ENCODE data around the gene CAB39. TPM values are rescaled to one million over a fixed set of nuclear protein-coding genes. Genes with fewer than 3 reads are reported as not detected.

Gene CAB39
- total RNA-seq, 1 experiment from 2014 or later = 91.7 TPM

GRCh38 chr2:230759481-230760167, 47.0 kb downstream of the CAB39 start:
- peak overlapping the region; percentile 93 for H3K27ac Mint-ChIP-seq (ENCODE audit: low read depth, unreplicated experiment)
- intact Hi-C loops (cut with micrococcal nuclease) = no loop called here
- H3K27me3 Mint-ChIP-seq (ENCODE audit: insufficient read depth, unreplicated experiment) = no peaks in the 10 kb centered on the region

GRCh38 chr2:230761704-230762103, 49.1 kb downstream of the CAB39 start:
- POLR2A ChIA-PET = interaction anchor here (0.9 to 2.2 kb wide), 6 partner anchors 10 to 36 kb away, joined by 3 to 11 read pairs (median 6); no protein-coding TSS in a partner anchor
- TF ChIP-seq CTCF (IDR thresholded peaks at IDR 0.05; ENCODE audit: unreplicated experiment) = no peak
- no TSS peak for BruUV-seq (replicated peaks)
- peaks cover 47% of the 10 kb centered on the region for H3K36me3 Mint-ChIP-seq (ENCODE audit: insufficient read depth, unreplicated experiment)
- no peaks in the 10 kb centered on the region for H3K27me3 Mint-ChIP-seq (ENCODE audit: insufficient read depth, unreplicated experiment)
- H3K4me1 Mint-ChIP-seq (ENCODE audit: insufficient read depth, unreplicated experiment) = peaks cover 25% of the 10 kb centered on the region
- CTCF ChIA-PET = interaction anchor here (0.6 to 2.3 kb wide), 7 partner anchors 11 to 1483 kb away, joined by 3 to 13 read pairs (median 3); no protein-coding TSS in a partner anchor
- intact Hi-C loops (cut with micrococcal nuclease) = no loop called here
- no peak for DNase-seq (ENCODE audit: unreplicated experiment)
- H3K9me3 Mint-ChIP-seq (ENCODE audit: unreplicated experiment) = no peaks in the 10 kb centered on the region
- no peak overlapping the region for H3K27ac Mint-ChIP-seq (ENCODE audit: low read depth, unreplicated experiment)
- no peak overlapping the region for H3K4me3 Mint-ChIP-seq (ENCODE audit: unreplicated experiment)

More at GRCh38 chr2:230759481-230760167, 47.0 kb downstream of the CAB39 start:
- ChIA-PET POLR2A (interaction anchor here (0.5 to 2.5 kb wide), 9 partner anchors 9 to 46 kb away, joined by 3 to 7 read pairs (median 4); no protein-coding TSS in a partner anchor), CTCF (interaction anchor here (0.6 to 1.8 kb wide), 2 partner anchors 8 to 65 kb away, joined by 3 to 6 read pairs; no protein-coding TSS in a partner anchor)
- no peak for DNase-seq (ENCODE audit: unreplicated experiment)
- Mint-ChIP-seq H3K4me3 (ENCODE audit: unreplicated experiment) (peak overlapping the region; percentile 45), H3K9me3 (ENCODE audit: unreplicated experiment) (no peaks in the 10 kb centered on the region), H3K36me3 (ENCODE audit: insufficient read depth, unreplicated experiment) (peaks cover 31% of the 10 kb centered on the region), H3K4me1 (ENCODE audit: insufficient read depth, unreplicated experiment) (peaks cover 29% of the 10 kb centered on the region)
- no TSS peak for BruUV-seq (replicated peaks)
- no peak for TF ChIP-seq CTCF (IDR thresholded peaks at IDR 0.05; ENCODE audit: unreplicated experiment)

GRCh38 chr2:230762317-230762896, 49.8 kb downstream of the CAB39 start:
- POLR2A ChIA-PET = interaction anchor here (0.9 to 2.2 kb wide), 7 partner anchors 10 to 48 kb away, joined by 3 to 11 read pairs (median 5); no protein-coding TSS in a partner anchor
- Mint-ChIP-seq H3K36me3 (ENCODE audit: insufficient read depth, unreplicated experiment) (peaks cover 54% of the 10 kb centered on the region), H3K9me3 (ENCODE audit: unreplicated experiment) (no peaks in the 10 kb centered on the region), H3K4me3 (ENCODE audit: unreplicated experiment) (no peak overlapping the region), H3K4me1 (ENCODE audit: insufficient read depth, unreplicated experiment) (peaks cover 25% of the 10 kb centered on the region), H3K27ac (ENCODE audit: low read depth, unreplicated experiment) (no peak overlapping the region), H3K27me3 (ENCODE audit: insufficient read depth, unreplicated experiment) (no peaks in the 10 kb centered on the region)
- BruUV-seq (replicated peaks) = no TSS peak
- peak; percentile 48 for TF ChIP-seq CTCF (IDR thresholded peaks at IDR 0.05; ENCODE audit: unreplicated experiment)
- CTCF ChIA-PET = interaction anchor here (0.6 to 2.3 kb wide), 9 partner anchors 10 to 1484 kb away, joined by 3 to 13 read pairs (median 3); no protein-coding TSS in a partner anchor
- peak; percentile 65 for DNase-seq (ENCODE audit: unreplicated experiment)
- intact Hi-C loops (cut with micrococcal nuclease) = no loop called here

- Mint-ChIP-seq H3K36me3 (ENCODE audit: insufficient read depth, unreplicated experiment) (peaks cover 73% of the 10 kb centered on the region), H3K9me3 (ENCODE audit: unreplicated experiment) (no peaks in the 10 kb centered on the region), H3K27ac (ENCODE audit: low read depth, unreplicated experiment) (no peak overlapping the region), H3K27me3 (ENCODE audit: insufficient read depth, unreplicated experiment) (no peaks in the 10 kb centered on the region), H3K4me1 (ENCODE audit: insufficient read depth, unreplicated experiment) (peaks cover 18% of the 10 kb centered on the region), H3K4me3 (ENCODE audit: unreplicated experiment) (no peak overlapping the region)
- intact Hi-C loops (cut with micrococcal nuclease) = no loop called here
- no peak for DNase-seq (ENCODE audit: unreplicated experiment)
- CTCF ChIA-PET = no interaction called here
- BruUV-seq (replicated peaks) = no TSS peak
- no peak for TF ChIP-seq CTCF (IDR thresholded peaks at IDR 0.05; ENCODE audit: unreplicated experiment)
- POLR2A ChIA-PET = interaction anchor here (0.6 kb wide), 1 partner anchor 8 kb away, joined by 5 read pairs; no protein-coding TSS in a partner anchor
Measured at GRCh38 chr2:230764346-230764745, 51.7 kb downstream of the CAB39 start.
